ENCODE results near the gene CAT.

CAT gene

DNA sequence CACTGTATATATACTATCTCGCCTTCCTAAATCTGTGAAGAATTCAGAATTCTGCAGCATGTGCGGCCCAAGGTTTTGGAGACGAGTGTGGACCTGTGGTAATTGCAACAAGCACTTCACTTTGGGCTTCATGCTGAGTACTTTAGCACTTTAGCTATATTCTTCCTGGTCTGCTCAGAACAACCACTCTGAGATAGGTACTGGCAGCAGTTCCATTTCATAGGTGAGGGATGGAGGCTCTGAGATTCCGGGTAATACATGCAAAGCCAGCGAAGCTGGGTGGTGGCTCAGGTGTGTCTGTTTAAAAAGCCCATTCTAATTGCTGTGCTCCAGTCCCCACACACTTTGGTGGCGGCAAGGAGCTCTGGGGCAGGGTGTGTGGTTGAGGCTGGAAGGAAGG lies 68.4 kb downstream of the CAT start:
- no peaks in the 10 kb centered on the region for H3K79me2 ChIP-seq (ENCODE audit: control insufficient read depth, insufficient read depth, low read length, poor library complexity)
- H3K4me1 ChIP-seq (ENCODE audit: control insufficient read depth in 1 of 2, insufficient read depth in 2 of 2, low read length in 2 of 2) = no peaks in the 10 kb centered on the region
- H3K27ac ChIP-seq (ENCODE audit: low read depth, low read length) = no peak overlapping the region
- H2BK120ac ChIP-seq (ENCODE audit: insufficient read depth, low read length, poor library complexity) = no peak overlapping the region
- H2AK5ac ChIP-seq (ENCODE audit: low read length) = no peak overlapping the region
- no peak overlapping the region for H4K8ac ChIP-seq (ENCODE audit: low read depth, low read length)
- H4K91ac ChIP-seq (ENCODE audit: low read depth, low read length) = no peak overlapping the region
- no peak overlapping the region for H3K18ac ChIP-seq (ENCODE audit: low read length)
- no peaks in the 10 kb centered on the region for H3K27me3 ChIP-seq (ENCODE audit: insufficient read depth, low read length)
- no peak overlapping the region for H3K4ac ChIP-seq (ENCODE audit: low read depth, low read length)
- H3K79me1 ChIP-seq (ENCODE audit: low read length) = no peaks in the 10 kb centered on the region
- no CpG with 5 or more reads among the region's 6 CpGs for WGBS (ENCODE audit: extremely low coverage, insufficient coverage, insufficient read length)
- no peak overlapping the region for H2BK5ac ChIP-seq (ENCODE audit: low read depth, low read length, poor library complexity)
- H3K4me3 ChIP-seq (ENCODE audit: low read depth, low read length) = no peak overlapping the region
- no peak overlapping the region for H3K14ac ChIP-seq (ENCODE audit: low read length)
- no peak overlapping the region for H3K23ac ChIP-seq (ENCODE audit: low read length)
- no peak for DNase-seq
- H2BK12ac ChIP-seq (ENCODE audit: low read length) = no peak overlapping the region
- H3K9me3 ChIP-seq (ENCODE audit: insufficient read depth, low read depth, low read length) = no peaks in the 10 kb centered on the region
- H3K36me3 ChIP-seq (ENCODE audit: control insufficient read depth in 1 of 2, insufficient read depth in 2 of 2, low read length in 2 of 2) = no peaks in the 10 kb centered on the region
- H4K12ac ChIP-seq (ENCODE audit: low read depth, low read length) = no peak overlapping the region
- H3K9ac ChIP-seq (ENCODE audit: low read length) = no peak overlapping the region
- H2AFZ ChIP-seq (ENCODE audit: insufficient read depth, low read length, poor library complexity) = no peak overlapping the region
- H3K4me2 ChIP-seq (ENCODE audit: low read length) = no peak overlapping the region

DNA sequence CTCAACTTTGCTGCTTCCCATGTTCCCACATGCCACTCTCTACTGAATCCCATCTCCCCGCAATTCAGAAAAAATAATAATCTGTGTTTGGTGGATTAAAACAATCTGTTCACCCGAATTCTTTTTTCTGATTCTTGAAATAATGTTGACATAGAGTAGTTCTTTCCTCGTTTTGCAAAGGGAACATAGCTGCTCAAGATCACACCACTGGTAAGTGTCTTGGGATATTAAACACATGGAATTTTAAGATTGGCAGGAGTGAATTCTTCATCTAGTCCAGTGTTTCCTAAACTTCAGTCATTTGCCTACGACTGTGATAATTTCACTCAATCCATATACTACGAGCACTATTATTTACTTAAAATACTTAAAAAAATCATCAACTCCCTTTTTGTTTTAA lies 68.9 kb downstream of the CAT start:
- whole genome bisulfite sequencing (ENCODE audit: extremely low coverage, insufficient coverage, insufficient read length) = 100% methylated on average over 1 of the region's 5 CpGs
- Histone ChIP-seq H3K14ac (ENCODE audit: low read length) (no peak overlapping the region), H3K27ac (ENCODE audit: low read depth, low read length) (no peak overlapping the region), H3K4ac (ENCODE audit: low read depth, low read length) (no peak overlapping the region), H2BK120ac (ENCODE audit: insufficient read depth, low read length, poor library complexity) (no peak overlapping the region), H3K4me3 (ENCODE audit: low read depth, low read length) (no peak overlapping the region), H3K4me1 (ENCODE audit: control insufficient read depth in 1 of 2, insufficient read depth in 2 of 2, low read length in 2 of 2) (no peaks in the 10 kb centered on the region), H3K9me3 (ENCODE audit: insufficient read depth, low read depth, low read length) (no peaks in the 10 kb centered on the region), H3K79me2 (ENCODE audit: control insufficient read depth, insufficient read depth, low read length, poor library complexity) (no peaks in the 10 kb centered on the region), H2AK5ac (ENCODE audit: low read length) (no peak overlapping the region), H3K18ac (ENCODE audit: low read length) (no peak overlapping the region), H3K9ac (ENCODE audit: low read length) (no peak overlapping the region), H2BK12ac (ENCODE audit: low read length) (no peak overlapping the region), H4K8ac (ENCODE audit: low read depth, low read length) (no peak overlapping the region), H3K4me2 (ENCODE audit: low read length) (no peak overlapping the region), H2BK5ac (ENCODE audit: low read depth, low read length, poor library complexity) (no peak overlapping the region), H4K12ac (ENCODE audit: low read depth, low read length) (no peak overlapping the region), H3K79me1 (ENCODE audit: low read length) (no peaks in the 10 kb centered on the region), H2AFZ (ENCODE audit: insufficient read depth, low read length, poor library complexity) (no peak overlapping the region), H3K23ac (ENCODE audit: low read length) (no peak overlapping the region), H3K36me3 (ENCODE audit: control insufficient read depth in 1 of 2, insufficient read depth in 2 of 2, low read length in 2 of 2) (no peaks in the 10 kb centered on the region), H3K27me3 (ENCODE audit: insufficient read depth, low read length) (no peaks in the 10 kb centered on the region), H4K91ac (ENCODE audit: low read depth, low read length) (no peak overlapping the region)
- DNase-seq = no peak

DNA sequence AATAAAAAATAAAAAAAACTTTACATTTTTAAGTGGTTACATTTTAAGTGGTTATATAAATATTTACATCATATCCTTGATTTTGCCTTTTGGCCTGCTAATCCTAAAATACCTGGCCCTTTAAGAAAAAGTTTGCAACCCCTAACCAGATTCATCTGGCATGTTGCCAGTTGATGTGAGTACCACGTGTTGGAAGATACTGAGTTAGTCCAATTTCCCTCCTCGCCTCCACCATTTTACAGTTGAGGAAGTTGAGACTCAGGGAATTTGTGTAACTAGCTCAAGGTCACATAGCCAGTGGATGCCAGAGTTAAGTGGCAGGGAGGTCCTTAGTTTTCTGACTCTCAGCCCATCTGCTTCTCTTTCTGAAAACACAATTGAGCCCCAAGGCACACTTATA lies 69.8 kb downstream of the CAT start:
- no peak overlapping the region for H2BK12ac ChIP-seq (ENCODE audit: low read length)
- H2BK120ac ChIP-seq (ENCODE audit: insufficient read depth, low read length, poor library complexity) = no peak overlapping the region
- H3K79me2 ChIP-seq (ENCODE audit: control insufficient read depth, insufficient read depth, low read length, poor library complexity) = no peaks in the 10 kb centered on the region
- no peak overlapping the region for H2BK5ac ChIP-seq (ENCODE audit: low read depth, low read length, poor library complexity)
- peaks cover 3 to 4% of the 10 kb centered on the region in 2 experiments for H3K4me1 ChIP-seq (ENCODE audit: control insufficient read depth in 1 of 2, insufficient read depth in 2 of 2, low read length in 2 of 2)
- no CpG with 5 or more reads among the region's 2 CpGs for WGBS (ENCODE audit: extremely low coverage, insufficient coverage, insufficient read length)
- no peak overlapping the region for H3K4me2 ChIP-seq (ENCODE audit: low read length)
- H3K23ac ChIP-seq (ENCODE audit: low read length) = no peak overlapping the region
- H2AK5ac ChIP-seq (ENCODE audit: low read length) = no peak overlapping the region
- H3K9me3 ChIP-seq (ENCODE audit: insufficient read depth, low read depth, low read length) = no peaks in the 10 kb centered on the region
- H3K18ac ChIP-seq (ENCODE audit: low read length) = no peak overlapping the region
- no peak overlapping the region for H4K91ac ChIP-seq (ENCODE audit: low read depth, low read length)
- H3K36me3 ChIP-seq (ENCODE audit: control insufficient read depth in 1 of 2, insufficient read depth in 2 of 2, low read length in 2 of 2) = no peaks in the 10 kb centered on the region
- H3K79me1 ChIP-seq (ENCODE audit: low read length) = no peaks in the 10 kb centered on the region
- H2AFZ ChIP-seq (ENCODE audit: insufficient read depth, low read length, poor library complexity) = no peak overlapping the region
- DNase-seq = no peak
- H3K14ac ChIP-seq (ENCODE audit: low read length) = no peak overlapping the region
- H4K8ac ChIP-seq (ENCODE audit: low read depth, low read length) = no peak overlapping the region
- H3K4ac ChIP-seq (ENCODE audit: low read depth, low read length) = no peak overlapping the region
- H3K27ac ChIP-seq (ENCODE audit: low read depth, low read length) = no peak overlapping the region
- no peak overlapping the region for H3K9ac ChIP-seq (ENCODE audit: low read length)
- H3K4me3 ChIP-seq (ENCODE audit: low read depth, low read length) = no peak overlapping the region
- no peaks in the 10 kb centered on the region for H3K27me3 ChIP-seq (ENCODE audit: insufficient read depth, low read length)
- H4K12ac ChIP-seq (ENCODE audit: low read depth, low read length) = no peak overlapping the region

DNA sequence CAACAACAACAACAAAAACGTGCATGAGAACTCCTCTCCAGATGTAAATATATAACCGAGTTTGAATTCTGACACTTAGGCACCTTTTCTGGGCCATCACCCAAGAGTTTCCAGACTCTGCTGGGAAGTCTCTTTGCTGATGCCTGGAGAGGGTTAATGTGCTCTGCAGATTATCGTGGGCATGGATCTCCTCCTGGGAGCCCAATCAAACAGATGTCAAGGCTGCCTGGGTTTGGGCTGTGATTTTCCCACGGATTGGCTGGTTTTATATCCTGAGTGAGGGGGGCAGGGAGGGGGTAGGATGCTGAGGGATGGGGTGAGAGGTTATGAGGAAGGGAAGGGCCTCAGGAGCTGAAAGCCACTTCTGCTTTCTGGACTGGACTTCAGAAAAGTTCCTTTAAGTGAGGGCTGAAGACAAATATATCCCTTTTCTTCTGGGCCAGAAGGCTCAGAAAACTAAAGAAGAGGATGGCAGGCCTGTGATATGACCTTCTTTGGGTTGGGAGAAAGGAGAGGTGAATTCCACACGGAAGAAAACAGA lies 70.7 kb downstream of the CAT start:
- no peak overlapping the region for H2BK5ac ChIP-seq (ENCODE audit: low read depth, low read length, poor library complexity)
- no peaks in the 10 kb centered on the region for H3K36me3 ChIP-seq (ENCODE audit: control insufficient read depth in 1 of 2, insufficient read depth in 2 of 2, low read length in 2 of 2)
- H3K4me3 ChIP-seq (ENCODE audit: low read depth, low read length) = no peak overlapping the region
- H3K18ac ChIP-seq (ENCODE audit: low read length) = no peak overlapping the region
- H2BK120ac ChIP-seq (ENCODE audit: insufficient read depth, low read length, poor library complexity) = no peak overlapping the region
- no peak overlapping the region for H3K27ac ChIP-seq (ENCODE audit: low read depth, low read length)
- no peak overlapping the region for H4K8ac ChIP-seq (ENCODE audit: low read depth, low read length)
- H2AK5ac ChIP-seq (ENCODE audit: low read length) = no peak overlapping the region
- no peak overlapping the region for H4K91ac ChIP-seq (ENCODE audit: low read depth, low read length)
- H3K4me1 ChIP-seq (ENCODE audit: control insufficient read depth in 1 of 2, insufficient read depth in 2 of 2, low read length in 2 of 2) = peaks cover 8% of the 10 kb centered on the region in 2 experiments
- H3K79me2 ChIP-seq (ENCODE audit: control insufficient read depth, insufficient read depth, low read length, poor library complexity) = no peaks in the 10 kb centered on the region
- no peak overlapping the region for H3K9ac ChIP-seq (ENCODE audit: low read length)
- H2BK12ac ChIP-seq (ENCODE audit: low read length) = no peak overlapping the region
- H3K9me3 ChIP-seq (ENCODE audit: insufficient read depth, low read depth, low read length) = no peaks in the 10 kb centered on the region
- no peak overlapping the region for H3K23ac ChIP-seq (ENCODE audit: low read length)
- DNase-seq = no peak
- H3K14ac ChIP-seq (ENCODE audit: low read length) = no peak overlapping the region
- WGBS (ENCODE audit: extremely low coverage, insufficient coverage, insufficient read length) = no CpG with 5 or more reads among the region's 5 CpGs
- no peak overlapping the region for H4K12ac ChIP-seq (ENCODE audit: low read depth, low read length)
- no peaks in the 10 kb centered on the region for H3K27me3 ChIP-seq (ENCODE audit: insufficient read depth, low read length)
- no peak overlapping the region for H3K4me2 ChIP-seq (ENCODE audit: low read length)
- no peaks in the 10 kb centered on the region for H3K79me1 ChIP-seq (ENCODE audit: low read length)
- H2AFZ ChIP-seq (ENCODE audit: insufficient read depth, low read length, poor library complexity) = no peak overlapping the region
- no peak overlapping the region for H3K4ac ChIP-seq (ENCODE audit: low read depth, low read length)
